Hepatocyte (in vitro differentiated cells): ENCODE measurements around the gene HIBCH.

ENCODE experiments used
- CTCF ChIP-seq: fragments of 200-600 bp; sonication (generic); IDR thresholded peaks from 2 replicates; pipeline ENCODE4 v1.5.1; 2016; ENCODE audit warnings: antibody characterized with exemption, mild to moderate bottlenecking; ENCODE audit not compliant: poor library complexity
- EZH2phosphoT487 ChIP-seq: fragments of 200-600 bp; sonication (generic); IDR thresholded peaks from one replicate; pipeline ENCODE4 v1.6.1; 2018; ENCODE audit warnings: antibody characterized with exemption, mild to moderate bottlenecking, low read depth, moderate library complexity; ENCODE audit not compliant: unreplicated experiment, severe bottlenecking

GRCh38 chr2:190255676-190256075 lies 64.0 kb downstream of the HIBCH start:
- TF ChIP-seq CTCF: no peak
- TF ChIP-seq EZH2phosphoT487: no peak
